Erythroblast (primary cell): ENCODE measurements around the gene INTS11.

Source experiments
- GATA1 ChIP-seq: IDR thresholded peaks from 2 replicates; pipeline ENCODE4 v1.6.1; 2011; ENCODE audit warnings: low read depth, mild to moderate bottlenecking, control low read depth, low read length, moderate library complexity
- POLR2A ChIP-seq: IDR thresholded peaks from 2 replicates; pipeline ENCODE4 v1.6.1; 2011; ENCODE audit warnings: mild to moderate bottlenecking, low read length

DNA sequence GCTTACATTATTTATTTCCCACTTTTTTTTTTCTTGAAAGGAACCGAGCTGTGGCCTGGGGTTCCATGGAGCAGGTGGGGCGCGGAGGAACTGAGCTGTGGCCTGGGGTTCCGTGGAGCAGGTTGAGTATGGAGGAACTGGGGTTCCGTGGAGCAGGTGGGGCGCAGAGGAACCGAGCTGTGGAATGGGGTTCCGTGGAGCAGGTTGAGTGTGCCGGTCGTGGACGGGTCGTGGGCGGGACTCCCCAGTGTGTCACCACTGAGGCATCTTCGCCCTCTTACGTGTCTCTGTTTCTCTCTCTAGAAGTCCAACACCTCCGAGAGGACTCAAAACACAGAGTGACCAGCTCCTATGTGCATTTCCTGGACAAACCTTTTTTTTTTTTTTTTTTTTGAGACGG lies 45.4 kb downstream of the INTS11 start:
- TF ChIP-seq POLR2A (no peak), GATA1 (no peak)
